WERI-Rb-1 (cell line): ENCODE measurements around the gene DEFB113.

Experiments
- DNase-seq: peaks from one replicate; pipeline ENCODE4 v3.0.0-alpha.2; 2020
- H3K27ac ChIP-seq: fragments of 250-450 bp; sonication (Bioruptor Pico); 2 replicates; pipeline ENCODE4 v1.5.1; 2020; ENCODE audit warnings: mild to moderate bottlenecking, moderate library complexity
- H3K27me3 ChIP-seq: fragments of 250-450 bp; sonication (Bioruptor Pico); 2 replicates; pipeline ENCODE4 v1.5.1; 2021; ENCODE audit warnings: mild to moderate bottlenecking, low read depth, moderate library complexity; ENCODE audit not compliant: insufficient read depth, severe bottlenecking
- H3K36me3 ChIP-seq: fragments of 250-450 bp; sonication (Bioruptor Pico); 2 replicates; pipeline ENCODE4 v1.5.1; 2020; ENCODE audit warnings: mild to moderate bottlenecking, moderate library complexity
- H3K4me3 ChIP-seq: 2 replicates; pipeline ENCODE4 v1.5.1; 2011; ENCODE audit warnings: low read depth, mild to moderate bottlenecking, control low read depth, low read length
- H3K9me3 ChIP-seq: fragments of 250-450 bp; sonication (Bioruptor Pico); 2 replicates; pipeline ENCODE4 v1.5.1; 2021; ENCODE audit warnings: mild to moderate bottlenecking, moderate library complexity; ENCODE audit not compliant: severe bottlenecking
- CTCF ChIP-seq: IDR thresholded peaks from 2 replicates; pipeline ENCODE4 v1.5.1; 2011; ENCODE audit warnings: low read depth, mild to moderate bottlenecking, control low read depth, inconsistent platforms, low read length

DEFB113 gene

GRCh38 chr6:49969605-49970004 lies at the start of gene DEFB113:
TSS of gene DEFB113 (minus strand) at chr6:49969625. CDS start at chr6:49969625, 0 bp downstream.
- no peak for DNase-seq
- TF ChIP-seq CTCF, result no peak
- H3K9me3 ChIP-seq, result no peaks in the 10 kb centered on the region
- H3K27ac ChIP-seq, result no peak within 1 kb of the TSS
- no peaks in the 10 kb centered on the region for H3K27me3 ChIP-seq
- no peak within 1 kb of the TSS for H3K4me3 ChIP-seq
- H3K36me3 ChIP-seq, result no peaks in the 10 kb centered on the region

- DNase-seq, result no peak
- no peaks in the 10 kb centered on the region for H3K27me3 ChIP-seq
- TF ChIP-seq CTCF, result no peak
These were observed 38.4 kb upstream of the DEFB113 start for GRCh38 chr6:50007819-50008218.

GRCh38 chr6:50003139-50003538 lies 33.7 kb upstream of the DEFB113 start:
- no peaks in the 10 kb centered on the region for H3K9me3 ChIP-seq
- H3K4me3 ChIP-seq, result no peak overlapping the region
- H3K36me3 ChIP-seq, result no peaks in the 10 kb centered on the region
- TF ChIP-seq CTCF, result no peak
- no peak overlapping the region for H3K27ac ChIP-seq
- no peaks in the 10 kb centered on the region for H3K27me3 ChIP-seq
- DNase-seq, result no peak

More at GRCh38 chr6:50007819-50008218, 38.4 kb upstream of the DEFB113 start:
- Histone ChIP-seq H3K9me3 (no peaks in the 10 kb centered on the region), H3K4me3 (no peak overlapping the region), H3K36me3 (no peaks in the 10 kb centered on the region), H3K27ac (no peak overlapping the region)

- TF ChIP-seq CTCF, result no peak
- no peak for DNase-seq
- H3K36me3 ChIP-seq, result no peaks in the 10 kb centered on the region
- no peaks in the 10 kb centered on the region for H3K9me3 ChIP-seq
- H3K4me3 ChIP-seq, result no peak overlapping the region
- H3K27me3 ChIP-seq, result no peaks in the 10 kb centered on the region
- H3K27ac ChIP-seq, result no peak overlapping the region
These were observed 25.9 kb upstream of the DEFB113 start for GRCh38 chr6:49995278-49995677.

- no peak for TF ChIP-seq CTCF
- H3K36me3 ChIP-seq, result no peaks in the 10 kb centered on the region
- H3K27me3 ChIP-seq, result no peaks in the 10 kb centered on the region
- no peak for DNase-seq
- H3K9me3 ChIP-seq, result no peaks in the 10 kb centered on the region
- H3K4me3 ChIP-seq, result no peak overlapping the region
- H3K27ac ChIP-seq, result no peak overlapping the region
These were observed 19.5 kb upstream of the DEFB113 start for GRCh38 chr6:49988900-49989299.

GRCh38 chr6:49987749-49988148 lies 18.3 kb upstream of the DEFB113 start:
- no peak for TF ChIP-seq CTCF
- no peak for DNase-seq
- H3K36me3 ChIP-seq, result no peaks in the 10 kb centered on the region
- H3K9me3 ChIP-seq, result no peaks in the 10 kb centered on the region
- no peak overlapping the region for H3K27ac ChIP-seq
- H3K4me3 ChIP-seq, result no peak overlapping the region
- H3K27me3 ChIP-seq, result no peaks in the 10 kb centered on the region
